Activated CD8-positive, alpha-beta memory T cell treated with anti-CD3 and anti-CD28 coated beads for 36 hours (primary cell): Measurements from ENCODE around the gene C4B. TPM values are rescaled to one million over a fixed set of nuclear protein-coding genes. Genes with fewer than 3 reads are reported as not detected.
"Not testable (repeated sequence)": the region's sequence is repeated elsewhere in the genome, so short reads cannot be mapped to it uniquely, and the experiment has no call there.

Experiments
- CTCF ChIA-PET: fragments of 350-600 bp; sonication (Branson Sonifier 250); formaldehyde crosslinking; loops from one replicate; lab custom pipeline; 2021; ENCODE audit warnings: antibody characterized with exemption; lab: Charles Lee
- POLR2A ChIA-PET: fragments of 350-600 bp; sonication (Branson Sonifier 250); formaldehyde crosslinking; loops from one replicate; lab custom pipeline; 2021; ENCODE audit warnings: antibody characterized with exemption; lab: Charles Lee
- total RNA-seq, 2 experiments: library from RNA; stranded (reverse); gene quantifications; one replicate each; pipeline ENCODE4 v1.2.3, GENCODE V29; 2021

Gene C4B
- total RNA-seq, 2 experiments from 2014 or later = 2.5 to 3.6 TPM

DNA sequence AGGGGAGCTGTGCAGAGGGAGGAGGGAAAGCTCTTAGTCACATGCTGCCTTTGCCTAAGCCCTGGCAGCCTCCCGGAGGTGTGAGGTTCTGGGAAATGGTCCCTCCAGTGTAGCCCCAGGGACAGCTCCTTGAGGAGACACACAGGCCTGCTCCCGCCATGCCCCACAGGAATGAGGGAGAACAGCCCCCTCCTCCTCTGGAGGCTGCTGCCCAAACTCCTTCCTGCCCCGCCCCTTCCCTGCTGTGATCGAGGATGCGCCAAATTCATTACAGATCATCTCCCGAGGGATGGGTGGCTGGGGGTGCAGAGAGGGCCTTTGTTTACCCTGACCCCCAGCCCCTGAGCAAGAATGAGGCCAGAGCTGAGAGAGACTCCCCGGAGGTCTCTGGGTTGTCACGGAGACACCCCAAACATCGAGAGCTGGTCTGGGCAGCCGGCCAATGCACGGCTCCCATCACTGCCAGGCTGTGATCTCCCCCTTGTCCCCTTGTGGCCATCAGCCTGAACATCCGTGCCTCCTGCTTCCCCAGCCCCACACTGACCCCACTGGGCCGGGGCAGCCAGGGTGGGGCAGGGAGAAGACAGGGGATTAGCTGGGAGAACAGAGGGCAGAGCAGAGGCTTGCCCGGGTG lies 32.0 kb downstream of the C4B start:
- CTCF ChIA-PET = no interaction called here
- POLR2A ChIA-PET = no interaction called here

DNA sequence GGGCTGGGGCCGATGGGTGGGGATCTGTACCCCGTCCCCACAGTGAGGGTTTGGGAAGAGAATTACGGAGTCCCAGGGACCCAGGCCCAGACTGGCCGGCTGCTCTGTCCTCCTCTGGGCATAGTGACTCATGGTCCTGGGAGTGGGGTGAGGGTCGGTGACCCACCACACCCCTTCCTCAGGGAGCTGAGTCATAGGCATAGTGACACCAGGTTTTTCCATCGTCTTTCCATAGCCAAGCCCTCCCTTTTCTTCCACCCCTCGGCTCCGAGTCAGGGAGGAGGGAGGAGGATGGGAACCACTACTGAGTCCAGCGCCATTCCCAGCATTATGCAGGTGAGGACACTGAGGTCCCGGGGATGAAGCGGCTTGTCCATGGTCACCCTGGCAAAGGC lies 32.5 kb downstream of the C4B start:
- ChIA-PET CTCF (no interaction called here), POLR2A (no interaction called here)

DNA sequence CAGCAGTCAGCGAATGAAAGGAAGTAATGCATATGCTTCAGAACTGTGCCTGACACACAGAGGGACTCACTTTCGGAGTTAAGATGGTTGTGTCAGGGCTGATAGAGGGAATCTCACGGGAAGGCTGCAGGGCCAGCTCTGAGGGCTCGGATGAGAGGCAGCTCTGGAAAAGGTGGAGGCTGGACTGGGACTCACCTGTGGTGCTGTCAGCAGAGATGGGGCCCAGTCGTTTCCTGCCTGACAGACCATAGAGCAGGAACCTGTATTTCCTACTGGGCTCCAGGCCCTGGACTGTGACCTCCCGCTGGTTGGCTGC lies 32.9 kb downstream of the C4B start:
- ChIA-PET CTCF (interaction anchor here (0.6 kb wide), 1 partner anchor 140 kb away, joined by 3 read pairs; no protein-coding TSS in a partner anchor), POLR2A (no interaction called here)

DNA sequence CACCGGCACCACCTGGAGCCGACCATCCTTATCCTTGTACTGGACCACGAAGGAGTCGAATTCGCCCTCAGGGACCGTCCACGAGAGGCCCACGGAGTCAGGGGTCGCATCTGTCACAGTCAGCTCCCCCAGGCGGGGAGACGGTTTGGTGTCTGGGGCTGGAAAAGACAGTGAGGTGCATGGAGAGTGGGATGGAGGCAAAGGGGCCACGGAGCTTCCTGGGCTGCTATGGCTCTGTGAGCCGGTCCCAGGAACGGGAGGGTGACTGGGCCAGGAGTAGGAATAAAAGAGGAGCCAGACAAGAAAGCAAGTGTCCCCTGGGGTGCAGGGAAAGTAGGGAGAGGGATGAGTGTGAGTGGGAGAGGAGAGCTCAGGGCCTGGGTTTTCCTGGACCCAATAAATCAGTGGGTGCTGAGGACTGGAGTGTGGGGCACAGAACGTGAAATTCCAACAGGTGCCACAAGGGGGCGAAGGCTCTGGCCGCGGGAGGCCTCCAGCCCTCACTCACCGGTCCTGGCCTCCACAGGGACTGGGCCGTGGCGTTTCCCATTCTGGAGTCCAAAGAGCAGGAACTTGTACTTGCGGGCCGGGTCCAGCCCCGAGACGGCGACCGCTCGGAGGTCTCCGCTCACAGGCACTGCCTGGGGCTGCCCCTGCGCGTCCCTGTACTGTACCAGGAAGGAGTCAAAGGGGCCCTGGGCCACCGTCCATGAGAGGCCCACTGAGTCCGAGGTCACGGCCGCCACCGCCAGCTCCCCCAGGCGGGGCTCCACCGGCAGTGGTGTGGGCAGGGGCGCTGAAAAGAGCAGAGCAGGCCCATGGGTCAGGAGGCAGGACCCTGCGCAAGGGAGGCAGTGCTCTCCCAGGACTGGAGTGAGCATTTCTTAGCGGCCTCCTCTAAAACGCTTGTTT lies 33.5 kb downstream of the C4B start:
- ChIA-PET CTCF (interaction anchor here (0.6 to 1.0 kb wide), 2 partner anchors 37 to 141 kb away, joined by 3 to 4 read pairs; no protein-coding TSS in a partner anchor), POLR2A (no interaction called here)

DNA sequence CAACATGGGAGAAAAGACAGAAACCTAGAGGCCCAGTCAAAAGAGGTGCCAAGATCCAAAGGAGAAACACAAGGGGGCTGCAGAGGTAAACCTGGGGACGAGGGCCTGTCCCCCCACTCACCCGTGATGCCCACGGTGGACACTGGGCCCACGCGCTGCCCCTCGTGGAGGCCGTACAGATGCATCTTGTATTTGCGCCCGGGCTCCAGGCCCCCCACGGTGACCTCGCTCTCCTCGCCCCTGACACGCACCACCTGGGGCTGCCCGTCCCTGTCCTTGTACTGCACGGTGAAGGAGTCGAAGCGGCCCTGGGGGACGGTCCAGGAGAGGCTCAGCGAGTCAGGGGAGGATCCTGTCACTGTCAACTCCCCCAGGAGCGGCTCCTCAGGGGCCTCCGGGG lies 34.6 kb downstream of the C4B start:
- CTCF ChIA-PET, POLR2A ChIA-PET: not testable (repeated sequence)

DNA sequence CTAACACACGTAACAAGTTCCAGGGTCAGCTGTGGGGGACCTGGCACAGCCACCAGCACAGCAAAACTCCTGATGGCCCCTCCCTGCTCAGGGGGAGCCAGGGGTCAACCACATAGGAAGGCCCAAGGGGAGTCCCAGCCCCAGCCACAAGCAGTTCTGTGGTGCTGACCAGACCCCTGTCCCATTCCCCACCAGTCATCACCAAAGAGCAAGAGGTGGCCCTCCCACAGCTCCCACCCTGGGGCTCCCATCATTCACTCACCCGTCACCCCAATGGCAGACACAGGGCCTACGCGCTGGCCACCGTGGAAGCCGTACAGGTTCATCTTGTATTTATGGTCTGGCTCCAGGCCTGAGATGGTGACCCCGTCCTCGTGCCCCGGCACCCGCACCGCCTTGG lies 35.1 kb downstream of the C4B start:
- CTCF ChIA-PET, POLR2A ChIA-PET: not testable (repeated sequence)

DNA sequence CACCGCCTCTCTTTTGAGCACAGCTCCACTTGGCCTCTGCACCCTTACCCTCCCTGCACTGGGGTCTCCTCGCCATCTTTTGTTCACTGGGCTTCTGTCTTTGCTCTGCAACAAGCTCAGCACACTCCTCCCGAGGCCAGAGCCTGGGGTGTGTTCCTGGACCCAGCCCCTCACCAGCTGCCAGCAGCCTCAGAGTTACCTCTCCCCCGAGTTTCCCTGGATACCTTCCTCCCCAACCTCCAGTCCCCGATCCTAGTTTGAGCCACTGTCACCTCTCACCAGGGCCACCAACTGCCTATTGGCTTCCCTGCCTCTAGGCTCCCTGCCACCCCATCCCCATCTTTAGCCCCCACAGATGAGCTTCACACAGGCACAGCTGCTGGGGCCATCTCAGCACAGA lies 36.0 kb downstream of the C4B start:
- POLR2A ChIA-PET = no interaction called here
- CTCF ChIA-PET = no interaction called here

DNA sequence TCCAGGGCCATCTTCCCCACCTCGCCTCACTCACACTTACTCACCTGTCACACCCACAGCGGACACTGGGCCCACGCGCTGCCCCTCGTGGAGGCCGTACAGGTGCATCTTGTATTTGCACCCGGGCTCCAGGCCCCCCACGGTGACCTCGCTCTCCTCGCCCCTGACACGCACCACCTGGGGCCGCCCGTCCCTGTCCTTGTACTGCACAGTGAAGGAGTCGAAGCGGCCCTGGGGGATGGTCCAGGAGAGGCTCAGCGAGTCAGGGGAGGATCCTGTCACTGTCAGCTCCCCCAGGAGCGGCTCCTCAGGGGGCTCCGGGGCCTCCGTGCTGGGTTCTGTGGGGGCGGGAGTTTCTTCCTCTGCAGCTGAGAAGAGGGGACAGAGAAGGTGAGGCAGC lies 38.0 kb downstream of the C4B start:
- CTCF ChIA-PET, POLR2A ChIA-PET: not testable (repeated sequence)

DNA sequence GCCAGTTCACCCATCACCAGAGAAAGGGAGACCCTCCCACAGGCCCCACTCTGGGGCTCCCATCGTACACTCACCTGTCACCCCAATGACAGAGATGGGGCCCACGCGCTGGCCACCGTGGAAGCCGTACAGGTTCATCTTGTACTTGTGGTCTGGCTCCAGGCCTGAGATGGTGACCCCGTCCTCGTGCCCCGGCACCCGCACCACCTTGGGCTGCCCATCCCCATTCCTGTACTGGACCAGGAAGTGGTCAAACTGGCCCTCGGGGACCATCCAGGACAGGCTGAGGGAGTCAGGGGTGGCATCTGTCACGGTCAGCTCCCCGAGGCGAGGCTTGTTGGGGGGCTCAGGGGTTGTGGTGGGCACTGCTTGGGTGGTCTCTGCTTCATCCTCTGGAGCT lies 38.7 kb downstream of the C4B start:
- POLR2A ChIA-PET, CTCF ChIA-PET: not testable (repeated sequence)

DNA sequence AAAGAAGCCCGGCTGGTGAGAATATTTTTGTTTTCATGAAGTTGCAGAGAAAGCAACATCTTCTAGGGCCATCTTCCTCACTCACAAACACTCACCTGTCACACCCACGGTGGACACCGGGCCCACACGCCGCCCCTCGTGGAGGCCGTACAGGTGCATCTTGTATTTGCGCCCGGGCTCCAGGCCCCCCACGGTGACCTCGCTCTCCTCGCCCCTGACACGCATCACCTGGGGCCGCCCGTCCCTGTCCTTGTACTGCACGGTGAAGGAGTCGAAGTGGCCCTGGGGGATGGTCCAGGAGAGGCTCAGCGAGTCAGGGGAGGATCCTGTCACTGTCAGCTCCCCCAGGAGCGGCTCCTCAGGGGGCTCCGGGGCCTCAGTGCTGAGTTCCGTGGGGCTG lies 41.2 kb downstream of the C4B start:
- POLR2A ChIA-PET, CTCF ChIA-PET: not testable (repeated sequence)

DNA sequence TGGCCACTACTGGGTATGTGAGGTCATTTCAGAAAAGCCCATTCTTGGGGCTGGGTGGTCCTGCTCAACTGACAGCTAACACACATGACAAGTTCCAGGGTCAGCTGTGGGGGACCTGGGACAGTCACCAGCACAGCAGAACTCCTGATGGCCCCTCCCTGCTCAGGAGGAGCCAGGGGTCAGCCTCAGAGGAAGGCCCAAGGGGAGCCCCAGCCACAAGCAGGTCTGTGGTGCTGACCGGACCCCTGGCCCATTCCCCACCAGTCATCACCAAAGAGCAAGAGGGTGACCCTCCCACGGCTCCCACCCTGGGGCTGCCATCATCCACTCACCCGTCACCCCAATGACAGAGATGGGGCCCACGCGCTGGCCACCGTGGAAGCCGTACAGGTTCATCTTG lies 41.7 kb downstream of the C4B start:
- ChIA-PET POLR2A (no interaction called here), CTCF (no interaction called here)

DNA sequence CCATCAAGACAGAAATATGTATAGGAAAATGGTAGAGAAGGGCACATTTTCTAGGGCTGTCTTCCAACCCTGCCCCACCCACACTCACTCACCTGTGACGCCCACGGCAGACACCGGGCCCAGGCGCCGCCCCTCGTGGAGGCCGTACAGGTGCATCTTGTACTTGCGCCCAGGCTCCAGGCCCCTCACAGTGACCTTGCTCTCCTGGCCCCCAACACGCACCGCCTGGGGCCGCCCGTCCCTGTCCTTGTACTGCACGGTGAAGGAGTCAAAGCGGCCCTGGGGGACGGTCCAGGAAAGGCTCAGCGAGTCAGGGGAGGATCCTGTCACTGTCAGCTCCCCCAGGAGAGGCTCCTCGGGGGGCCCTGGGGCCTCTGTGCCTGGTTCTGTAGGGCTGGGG lies 43.4 kb downstream of the C4B start:
- CTCF ChIA-PET = no interaction called here

DNA sequence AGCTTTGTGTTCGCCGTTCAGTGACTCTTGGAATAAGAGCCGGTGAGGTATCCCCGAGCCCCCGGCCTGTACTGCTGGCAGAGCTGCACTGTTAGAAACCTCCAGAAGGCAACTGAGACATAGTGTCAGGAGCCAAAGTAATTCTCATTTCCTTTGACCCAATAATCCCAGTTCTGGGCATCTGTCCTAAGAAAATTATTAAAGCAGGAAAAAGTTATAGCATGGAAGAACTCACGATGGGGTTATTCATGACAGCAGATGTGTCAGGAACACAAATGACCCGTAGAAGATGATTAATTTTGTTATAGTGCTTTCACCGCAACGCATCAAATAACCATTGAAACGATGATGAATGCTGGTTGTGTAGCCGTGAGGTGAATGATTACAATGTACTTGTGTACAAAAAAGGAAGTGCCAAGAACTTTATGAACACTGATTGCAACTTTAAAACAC lies 43.9 kb downstream of the C4B start:
- CTCF ChIA-PET = interaction anchor here (0.6 kb wide), 1 partner anchor 182 kb away, joined by 3 read pairs; no protein-coding TSS in a partner anchor
- POLR2A ChIA-PET = no interaction called here

More for the DNA sequence above, 43.4 kb downstream of the C4B start:
- POLR2A ChIA-PET = no interaction called here

DNA sequence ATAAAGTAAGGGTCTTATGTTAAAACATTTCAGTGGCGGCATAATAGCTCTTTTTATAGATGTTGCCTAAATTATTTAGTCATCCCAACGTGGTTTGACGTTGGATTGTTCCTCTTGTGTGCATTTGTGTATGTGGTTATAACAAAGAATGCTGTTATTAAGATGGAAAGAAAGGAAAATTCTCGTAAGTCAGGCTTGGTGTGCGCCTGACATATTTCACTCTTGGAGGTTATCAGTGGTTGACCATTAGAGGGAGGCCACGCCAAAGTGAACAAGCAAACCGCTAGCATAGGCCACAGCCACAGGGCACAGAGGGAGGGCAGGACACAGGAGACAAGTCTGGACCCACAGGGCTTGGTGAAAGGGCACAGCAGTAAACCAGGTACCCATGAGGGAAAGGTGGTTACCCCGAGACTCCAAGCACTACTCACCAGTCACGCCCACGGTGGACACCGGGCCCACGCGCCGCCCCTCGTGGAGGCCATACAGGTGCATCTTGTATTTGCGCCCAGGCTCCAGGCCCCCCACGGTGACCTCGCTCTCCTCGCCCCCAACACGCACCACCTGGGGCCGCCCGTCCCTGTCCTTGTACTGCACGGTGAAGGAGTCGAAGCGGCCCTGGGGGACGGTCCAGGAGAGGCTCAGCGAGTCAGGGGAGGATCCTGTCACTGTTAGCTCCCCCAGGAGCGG lies 46.5 kb downstream of the C4B start:
- ChIA-PET CTCF (no interaction called here), POLR2A (no interaction called here)

DNA sequence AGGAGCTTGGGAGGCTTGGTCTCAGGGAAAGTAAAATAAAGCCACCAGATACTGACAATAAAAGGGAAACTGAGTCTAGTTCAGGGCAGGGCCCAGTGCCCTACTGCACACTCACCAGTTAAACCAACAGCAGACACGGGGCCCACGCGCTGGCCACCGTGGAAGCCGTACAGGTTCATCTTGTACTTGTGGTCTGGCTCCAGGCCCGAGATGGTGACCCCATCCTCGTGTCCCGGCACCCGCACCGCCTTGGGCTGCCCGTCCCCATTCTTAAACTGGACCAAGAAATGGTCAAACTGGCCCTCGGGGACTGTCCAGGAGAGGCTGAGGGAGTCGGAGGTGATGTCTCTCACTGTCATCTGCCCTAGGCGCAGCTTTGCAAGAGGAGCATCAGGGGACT lies 50.1 kb downstream of the C4B start:
- CTCF ChIA-PET = no interaction called here

DNA sequence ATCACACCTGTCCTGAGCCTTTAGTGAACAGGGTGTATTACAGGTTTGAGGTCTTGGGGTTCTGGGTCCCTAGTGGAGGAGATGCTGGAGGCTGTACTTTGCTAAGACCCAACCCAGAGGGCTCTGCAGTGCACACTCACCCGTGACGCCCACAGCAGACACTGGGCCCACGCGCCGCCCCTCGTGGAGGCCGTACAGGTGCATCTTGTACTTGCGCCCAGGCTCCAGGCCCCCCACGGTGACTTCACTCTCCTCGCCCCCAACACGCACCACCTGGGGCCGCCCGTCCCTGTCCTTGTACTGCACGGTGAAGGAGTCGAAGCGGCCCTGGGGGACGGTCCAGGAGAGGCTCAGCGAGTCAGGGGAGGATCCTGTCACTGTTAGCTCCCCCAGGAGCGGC lies 52.9 kb downstream of the C4B start:
- POLR2A ChIA-PET, CTCF ChIA-PET: not testable (repeated sequence)

More for the DNA sequence above, 50.1 kb downstream of the C4B start:
- POLR2A ChIA-PET = no interaction called here

DNA sequence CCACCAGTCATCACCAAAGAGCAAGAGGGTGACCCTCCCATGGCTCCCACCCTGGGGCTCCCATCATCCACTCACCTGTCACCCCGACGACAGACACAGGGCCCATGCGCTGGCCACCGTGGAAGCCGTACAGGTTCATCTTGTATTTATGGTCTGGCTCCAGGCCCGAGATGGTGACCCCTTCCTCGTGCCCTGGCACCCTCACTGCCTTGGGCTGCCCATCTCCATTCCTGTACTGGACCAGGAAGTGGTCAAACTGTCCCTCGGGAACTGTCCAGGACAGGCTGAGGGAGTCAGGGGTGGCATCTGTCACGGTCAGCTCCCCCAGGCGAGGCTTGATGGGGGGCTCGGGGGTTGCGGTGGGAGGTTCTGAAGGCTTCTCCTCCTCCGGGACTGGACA lies 53.7 kb downstream of the C4B start:
- CTCF ChIA-PET, POLR2A ChIA-PET: not testable (repeated sequence)

DNA sequence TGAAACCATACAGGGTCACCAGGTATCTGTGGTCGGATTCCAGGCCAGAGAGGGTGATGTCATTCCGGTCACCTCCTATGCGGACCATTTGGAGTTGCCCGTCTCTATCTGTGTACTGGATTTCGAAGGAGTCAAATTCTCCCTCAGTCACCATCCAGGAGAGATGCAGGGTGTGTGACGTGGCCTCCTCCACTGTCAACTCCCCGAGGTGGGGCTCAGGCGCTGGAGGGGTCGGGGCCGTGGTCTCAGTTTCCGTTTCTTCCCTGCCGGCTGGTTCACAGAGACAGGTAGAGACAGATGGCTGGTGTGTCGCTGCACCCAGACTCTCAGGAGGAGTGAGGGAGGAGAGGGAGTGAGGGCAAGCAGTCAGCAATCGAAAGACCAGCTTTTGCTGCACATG lies 54.3 kb downstream of the C4B start:
- POLR2A ChIA-PET = no interaction called here
- CTCF ChIA-PET = no interaction called here

DNA sequence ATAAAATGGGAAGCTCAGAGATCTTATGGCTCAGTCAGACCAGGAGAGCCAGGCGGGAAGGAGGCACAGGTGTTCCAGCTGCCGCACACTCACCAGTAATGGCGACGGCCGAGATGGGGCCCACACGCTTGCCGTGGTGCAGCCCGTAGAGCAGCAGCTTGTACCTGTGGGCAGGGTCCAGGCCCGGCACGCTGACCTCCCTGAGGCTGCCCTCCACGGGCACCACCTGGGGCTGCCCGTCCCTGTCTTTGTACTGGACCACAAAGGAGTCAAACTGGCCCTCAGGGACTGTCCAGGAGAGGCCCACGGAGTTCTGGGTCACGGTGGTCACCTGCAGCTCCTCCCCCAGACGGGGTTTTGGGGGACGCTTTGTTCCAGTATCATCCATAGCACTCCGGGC lies 54.9 kb downstream of the C4B start:
- ChIA-PET POLR2A (no interaction called here), CTCF (no interaction called here)

DNA sequence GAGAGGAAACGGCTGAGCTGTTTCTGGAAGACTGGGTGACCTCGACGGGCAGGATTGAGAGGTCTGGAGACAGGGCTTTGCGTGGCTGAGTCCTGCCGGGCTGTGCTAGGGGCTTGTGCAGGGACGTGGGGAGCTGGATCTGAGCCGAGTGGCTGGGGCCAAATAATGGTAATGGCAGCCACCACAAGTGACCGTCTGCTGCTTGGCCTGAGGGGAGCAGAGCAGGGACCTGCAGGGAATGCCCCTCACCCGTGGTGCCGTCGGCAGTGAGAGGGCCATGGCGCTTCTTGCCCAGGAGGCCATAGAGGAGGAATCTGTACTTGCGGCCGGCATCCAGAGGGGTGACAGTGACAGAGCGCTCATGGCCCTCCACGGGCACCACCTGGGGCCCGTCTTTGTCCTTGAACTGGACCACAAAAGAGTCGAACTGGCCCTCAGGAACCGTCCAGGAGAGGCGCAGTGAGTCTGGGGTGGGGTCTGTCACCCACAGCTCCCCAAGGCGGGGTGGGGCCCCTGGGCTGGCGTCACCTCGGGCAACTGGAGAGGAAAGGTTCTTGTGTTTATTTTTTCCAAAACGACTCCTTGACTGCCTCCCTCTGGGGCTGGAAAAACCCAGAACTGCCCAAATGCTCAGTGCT lies 55.4 kb downstream of the C4B start:
- ChIA-PET CTCF (no interaction called here), POLR2A (no interaction called here)
